ENCODE results near the gene GNB2.
"Not testable (repeated sequence)": the region's sequence is repeated elsewhere in the genome, so short reads cannot be mapped to it uniquely, and the experiment has no call there.

Gene GNB2

DNA sequence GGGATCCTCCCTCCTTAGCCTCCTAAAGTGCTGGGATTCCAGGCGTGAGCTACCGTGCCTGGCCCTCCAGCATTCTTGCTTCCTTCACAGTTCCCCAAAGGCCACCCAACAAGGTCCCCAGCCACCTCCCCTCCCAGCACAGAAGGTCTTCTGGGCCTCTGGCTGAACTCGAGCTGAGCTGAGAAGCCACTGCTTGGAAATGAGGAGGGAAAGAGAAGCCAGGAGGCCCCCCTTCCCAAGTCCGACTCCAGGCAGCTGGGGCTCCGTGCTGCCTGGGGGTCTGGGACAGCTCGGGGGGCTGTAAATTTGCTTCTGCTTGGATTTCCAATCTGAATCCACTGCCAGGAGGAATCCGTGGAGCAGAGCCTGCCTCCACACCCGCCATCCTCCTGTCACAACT, 41.2 kb downstream of the GNB2 start:
- H3K4me3 ChIP-seq (ENCODE audit: low read length): no peak overlapping the region
- no peak for TF ChIP-seq ZNF274 (IDR thresholded peaks at IDR 0.05; ENCODE audit: low read depth, low read length)

DNA sequence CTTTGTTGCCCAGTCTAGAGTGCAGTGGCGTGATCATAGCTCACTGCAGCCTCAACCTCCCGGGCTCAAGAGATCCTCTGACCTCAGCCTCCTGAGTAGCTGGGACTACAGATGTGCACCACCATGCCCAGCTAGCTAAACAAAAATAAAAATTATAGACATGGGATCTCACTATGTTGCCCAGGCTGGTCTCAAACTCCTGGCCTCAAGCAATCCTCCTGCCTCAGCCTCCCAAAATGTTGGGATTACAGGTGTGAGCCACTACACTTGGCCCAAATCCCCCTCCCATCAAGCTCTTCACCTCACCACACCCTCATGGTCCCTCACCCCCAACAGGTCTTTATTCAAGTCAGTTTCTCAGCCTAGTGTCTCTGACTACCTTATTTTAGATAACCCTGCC, 43.5 kb downstream of the GNB2 start:
- H3K4me3 ChIP-seq (ENCODE audit: low read length): not testable (repeated sequence)

DNA sequence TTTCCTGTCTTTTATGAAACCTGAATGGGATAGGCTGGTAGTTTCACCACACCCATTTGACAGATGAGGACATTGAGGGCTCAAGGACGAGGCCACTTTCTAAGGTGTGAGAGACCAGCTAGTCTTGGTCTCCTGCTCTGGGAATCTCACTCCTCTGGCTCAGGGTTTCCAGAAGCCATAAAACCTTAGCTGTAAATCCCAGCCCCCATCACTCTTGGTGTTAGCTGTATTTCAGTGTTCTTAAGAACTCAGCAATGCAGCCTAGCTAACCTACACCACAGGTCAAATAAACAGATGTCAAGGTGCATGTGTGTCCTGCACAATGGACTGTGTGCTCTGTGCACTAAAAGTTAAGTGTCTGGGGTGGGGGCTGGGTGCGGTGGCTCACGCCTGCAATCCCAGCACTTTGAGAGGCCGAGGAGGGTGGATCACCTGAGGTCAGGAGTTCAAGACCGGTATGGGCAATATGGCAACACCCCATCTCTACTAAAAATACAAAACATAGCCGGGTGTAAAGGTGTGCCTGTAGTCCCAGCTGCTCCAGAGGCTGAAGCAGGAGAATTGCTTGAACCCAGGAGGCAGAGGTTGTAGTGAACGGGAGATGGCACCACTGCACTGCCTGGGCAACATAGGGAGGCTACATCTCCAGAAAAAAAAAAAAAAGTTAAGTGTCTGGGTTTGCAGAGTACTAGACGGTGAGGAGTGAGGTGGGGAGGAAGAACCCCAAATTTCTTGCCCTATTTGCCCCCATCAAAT, 46.2 kb downstream of the GNB2 start:
- no peak for TF ChIP-seq ZNF274 (IDR thresholded peaks at IDR 0.05; ENCODE audit: low read depth, low read length)
- H3K4me3 ChIP-seq (ENCODE audit: low read length): no peak overlapping the region

DNA sequence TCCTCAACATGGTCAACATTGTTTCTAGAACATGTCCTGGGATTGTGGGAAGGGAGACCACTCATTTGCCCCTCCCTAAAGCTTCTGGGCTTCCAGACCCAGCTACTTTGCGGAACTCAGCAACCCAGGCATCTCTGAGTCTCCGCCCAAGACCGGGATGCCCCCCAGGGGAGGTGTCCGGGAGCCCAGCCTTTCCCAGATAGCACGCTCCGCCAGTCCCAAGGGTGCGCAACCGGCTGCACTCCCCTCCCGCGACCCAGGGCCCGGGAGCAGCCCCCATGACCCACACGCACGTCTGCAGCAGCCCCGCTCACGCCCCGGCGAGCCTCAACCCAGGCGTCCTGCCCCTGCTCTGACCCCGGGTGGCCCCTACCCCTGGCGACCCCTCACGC, 46.7 kb downstream of the GNB2 start, which contains the start of gene EPO:
Gene EPO, plus strand, starts transcription at position 190 of the 392 bp plus-strand sequence. CDS start 513 bp downstream, outside the sequence.
- no peak within 1 kb of the TSS for H3K4me3 ChIP-seq (ENCODE audit: low read length)
- TF ChIP-seq ZNF274 (IDR thresholded peaks at IDR 0.05; ENCODE audit: low read depth, low read length): no peak

DNA sequence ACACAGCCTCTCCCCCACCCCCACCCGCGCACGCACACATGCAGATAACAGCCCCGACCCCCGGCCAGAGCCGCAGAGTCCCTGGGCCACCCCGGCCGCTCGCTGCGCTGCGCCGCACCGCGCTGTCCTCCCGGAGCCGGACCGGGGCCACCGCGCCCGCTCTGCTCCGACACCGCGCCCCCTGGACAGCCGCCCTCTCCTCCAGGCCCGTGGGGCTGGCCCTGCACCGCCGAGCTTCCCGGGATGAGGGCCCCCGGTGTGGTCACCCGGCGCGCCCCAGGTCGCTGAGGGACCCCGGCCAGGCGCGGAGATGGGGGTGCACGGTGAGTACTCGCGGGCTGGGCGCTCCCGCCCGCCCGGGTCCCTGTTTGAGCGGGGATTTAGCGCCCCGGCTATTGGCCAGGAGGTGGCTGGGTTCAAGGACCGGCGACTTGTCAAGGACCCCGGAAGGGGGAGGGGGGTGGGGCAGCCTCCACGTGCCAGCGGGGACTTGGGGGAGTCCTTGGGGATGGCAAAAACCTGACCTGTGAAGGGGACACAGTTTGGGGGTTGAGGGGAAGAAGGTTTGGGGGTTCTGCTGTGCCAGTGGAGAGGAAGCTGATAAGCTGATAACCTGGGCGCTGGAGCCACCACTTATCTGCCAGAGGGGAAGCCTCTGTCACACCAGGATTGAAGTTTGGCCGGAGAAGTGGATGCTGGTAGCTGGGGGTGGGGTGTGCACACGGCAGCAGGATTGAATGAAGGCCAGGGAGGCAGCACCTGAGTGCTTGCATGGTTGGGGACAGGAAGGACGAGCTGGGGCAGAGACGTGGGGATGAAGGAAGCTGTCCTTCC, 47.3 kb downstream of the GNB2 start:
- no peak overlapping the region for H3K4me3 ChIP-seq (ENCODE audit: low read length)
- no peak for TF ChIP-seq ZNF274 (IDR thresholded peaks at IDR 0.05; ENCODE audit: low read depth, low read length)

DNA sequence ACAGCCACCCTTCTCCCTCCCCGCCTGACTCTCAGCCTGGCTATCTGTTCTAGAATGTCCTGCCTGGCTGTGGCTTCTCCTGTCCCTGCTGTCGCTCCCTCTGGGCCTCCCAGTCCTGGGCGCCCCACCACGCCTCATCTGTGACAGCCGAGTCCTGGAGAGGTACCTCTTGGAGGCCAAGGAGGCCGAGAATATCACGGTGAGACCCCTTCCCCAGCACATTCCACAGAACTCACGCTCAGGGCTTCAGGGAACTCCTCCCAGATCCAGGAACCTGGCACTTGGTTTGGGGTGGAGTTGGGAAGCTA, 47.9 kb downstream of the GNB2 start:
- TF ChIP-seq ZNF274 (IDR thresholded peaks at IDR 0.05; ENCODE audit: low read depth, low read length): no peak
- no peak overlapping the region for H3K4me3 ChIP-seq (ENCODE audit: low read length)

DNA sequence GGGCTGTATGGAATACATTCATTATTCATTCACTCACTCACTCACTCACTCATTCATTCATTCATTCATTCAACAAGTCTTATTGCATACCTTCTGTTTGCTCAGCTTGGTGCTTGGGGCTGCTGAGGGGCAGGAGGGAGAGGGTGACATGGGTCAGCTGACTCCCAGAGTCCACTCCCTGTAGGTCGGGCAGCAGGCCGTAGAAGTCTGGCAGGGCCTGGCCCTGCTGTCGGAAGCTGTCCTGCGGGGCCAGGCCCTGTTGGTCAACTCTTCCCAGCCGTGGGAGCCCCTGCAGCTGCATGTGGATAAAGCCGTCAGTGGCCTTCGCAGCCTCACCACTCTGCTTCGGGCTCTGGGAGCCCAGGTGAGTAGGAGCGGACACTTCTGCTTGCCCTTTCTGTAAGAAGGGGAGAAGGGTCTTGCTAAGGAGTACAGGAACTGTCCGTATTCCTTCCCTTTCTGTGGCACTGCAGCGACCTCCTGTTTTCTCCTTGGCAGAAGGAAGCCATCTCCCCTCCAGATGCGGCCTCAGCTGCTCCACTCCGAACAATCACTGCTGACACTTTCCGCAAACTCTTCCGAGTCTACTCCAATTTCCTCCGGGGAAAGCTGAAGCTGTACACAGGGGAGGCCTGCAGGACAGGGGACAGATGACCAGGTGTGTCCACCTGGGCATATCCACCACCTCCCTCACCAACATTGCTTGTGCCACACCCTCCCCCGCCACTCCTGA, 49.1 kb downstream of the GNB2 start:
- no peak for TF ChIP-seq ZNF274 (IDR thresholded peaks at IDR 0.05; ENCODE audit: low read depth, low read length)
- no peak overlapping the region for H3K4me3 ChIP-seq (ENCODE audit: low read length)

DNA sequence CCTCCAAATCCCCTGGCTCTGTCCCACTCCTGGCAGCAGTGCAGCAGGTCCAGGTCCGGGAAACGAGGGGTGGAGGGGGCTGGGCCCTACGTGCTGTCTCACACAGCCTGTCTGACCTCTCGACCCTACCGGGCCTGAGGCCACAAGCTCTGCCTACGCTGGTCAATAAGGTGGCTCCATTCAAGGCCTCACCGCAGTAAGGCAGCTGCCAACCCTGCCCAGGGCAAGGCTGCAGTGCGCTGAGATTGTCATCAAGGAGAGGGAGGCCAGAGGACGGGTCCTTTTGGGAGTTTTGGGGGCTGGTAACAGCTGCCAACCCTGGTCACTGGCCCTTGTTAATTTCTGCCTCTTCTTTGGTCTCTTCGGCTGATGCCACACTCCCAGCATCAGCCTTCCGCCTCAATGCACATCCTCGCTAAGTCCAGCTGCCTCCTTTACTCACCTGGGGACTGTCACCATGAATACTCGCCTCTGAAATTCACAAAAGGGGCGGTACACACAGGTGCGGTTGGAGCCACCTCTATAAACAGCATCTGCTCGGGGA, 50.3 kb downstream of the GNB2 start:
- TF ChIP-seq ZNF274 (IDR thresholded peaks at IDR 0.05; ENCODE audit: low read depth, low read length): no peak
- H3K4me3 ChIP-seq (ENCODE audit: low read length): no peak overlapping the region

DNA sequence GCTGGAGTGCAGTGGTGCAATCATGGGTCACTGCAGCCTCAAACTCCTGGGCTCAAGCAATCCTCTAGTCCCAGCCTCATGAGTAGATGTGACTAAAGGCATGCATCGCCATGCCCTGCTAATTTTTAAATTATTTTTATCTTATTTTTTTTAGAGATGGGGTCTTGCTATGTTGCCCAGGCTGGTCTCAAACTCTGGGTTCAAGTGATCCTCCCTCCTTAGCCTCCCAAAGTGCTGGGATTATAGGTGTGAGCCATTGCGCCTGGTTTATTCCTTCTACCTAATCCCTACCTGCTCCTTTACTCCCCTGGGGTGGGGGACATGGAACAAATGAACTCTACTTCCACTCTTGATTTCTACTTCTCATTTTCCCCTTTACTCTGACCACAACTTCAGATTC, 50.8 kb downstream of the GNB2 start:
- not testable (repeated sequence) for H3K4me3 ChIP-seq (ENCODE audit: low read length)

DNA sequence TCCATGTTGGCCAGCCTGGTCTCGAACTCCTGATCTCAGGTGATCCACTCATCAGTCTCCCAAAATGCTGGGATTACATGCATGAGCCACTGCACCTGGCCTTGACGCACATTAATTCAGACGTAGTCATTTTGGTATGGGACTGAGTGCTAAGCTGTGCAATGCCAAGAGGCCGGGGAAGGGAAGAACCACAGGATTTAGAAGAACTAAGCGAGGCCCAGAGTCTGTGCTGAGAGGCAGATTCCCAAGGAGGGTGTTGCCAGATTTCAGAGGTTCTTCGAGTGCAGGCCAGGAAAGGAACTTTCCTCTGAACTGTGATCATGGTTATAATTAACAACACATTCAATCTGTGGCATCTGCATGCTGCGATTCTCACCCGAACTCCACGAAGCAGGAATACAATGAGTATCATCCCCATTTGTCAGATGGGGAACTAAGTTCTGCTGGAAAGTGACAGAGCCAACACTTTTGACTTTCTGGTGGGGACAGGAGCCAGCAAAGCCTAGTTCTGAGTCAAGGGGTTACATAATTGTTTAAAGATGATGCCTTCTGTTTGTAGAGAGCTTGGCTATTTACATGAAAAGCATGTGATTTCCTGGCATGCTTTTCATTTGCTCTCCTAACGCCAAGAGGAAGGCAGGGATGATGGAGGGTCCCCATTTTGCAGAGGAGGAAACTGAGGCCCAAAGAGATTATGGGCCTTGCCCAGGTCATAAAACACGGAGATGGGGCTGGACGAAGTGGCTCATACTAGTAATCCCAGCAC, 53.6 kb downstream of the GNB2 start:
- no peak for TF ChIP-seq ZNF274 (IDR thresholded peaks at IDR 0.05; ENCODE audit: low read depth, low read length)
- no peak overlapping the region for H3K4me3 ChIP-seq (ENCODE audit: low read length)

DNA sequence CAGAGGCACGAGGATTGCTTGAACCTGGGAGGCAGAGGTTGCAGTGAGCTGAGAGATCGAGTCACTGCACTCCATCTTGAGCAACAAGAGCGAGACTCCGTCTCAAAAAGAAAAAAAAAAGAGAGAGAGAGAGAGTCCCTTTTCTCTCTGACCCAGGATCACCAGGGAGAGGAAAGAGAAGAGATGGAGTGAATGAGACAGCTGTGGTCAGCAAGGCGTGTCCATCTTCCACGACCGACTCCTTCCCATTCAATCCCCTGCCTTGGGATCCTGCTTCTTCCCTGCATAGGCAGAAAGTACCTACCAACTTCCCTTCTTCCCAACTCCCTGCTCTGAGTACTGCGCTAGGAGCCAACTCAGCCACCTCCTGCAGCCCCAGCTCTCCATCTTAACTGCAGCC, 54.7 kb downstream of the GNB2 start:
- TF ChIP-seq ZNF274 (IDR thresholded peaks at IDR 0.05; ENCODE audit: low read depth, low read length): no peak
- H3K4me3 ChIP-seq (ENCODE audit: low read length): no peak overlapping the region

Measured in GM08714 (cell line).